ENCODE data around the gene SCYL1. TPM values are rescaled to one million over a fixed set of nuclear protein-coding genes. Genes with fewer than 3 reads are reported as not detected.
A peak's percentile ranks its signal among the peaks of the same experiment; 100 is the strongest.

SCYL1 gene
- total RNA-seq, 1 experiment from 2014 or later, result 54.7 TPM

GRCh38 chr11:65553301-65554001 lies 28.6 kb downstream of the SCYL1 start:
- H3K4me1 ChIP-seq (ENCODE audit: insufficient read depth, low read length), result peaks cover 8% of the 10 kb centered on the region; the same call in 1 of the 2 replicates
- Mint-ChIP-seq H3K4me1 (peaks cover 43 to 55% of the 10 kb centered on the region in 2 experiments), H3K9me3 (no peaks in the 10 kb centered on the region; a peak in 1 of 5 replicates), H3K36me3 (ENCODE audit: insufficient read depth in 1 of 3, low read depth in 3 of 3) (no peaks in the 10 kb centered on the region), H3K27ac (no peak overlapping the region), H3K4me3 (peak overlapping the region; percentile 42 to 58; a peak in 4 of 5 replicates), H3K27me3 (ENCODE audit: low read depth) (peaks cover 66% of the 10 kb centered on the region)
- peak overlapping the region; percentile 49 for H3K4me2 ChIP-seq (ENCODE audit: insufficient read depth, insufficient read length, low read length)
- H3K14ac ChIP-seq (ENCODE audit: insufficient read depth, low read length), result no peak overlapping the region
- no peaks in the 10 kb centered on the region for H3K79me1 ChIP-seq (ENCODE audit: insufficient read depth, low read depth, low read length, poor library complexity, severe bottlenecking)
- H2AFZ ChIP-seq (ENCODE audit: low read length), result no peak overlapping the region
- no peaks in the 10 kb centered on the region for H3K23me2 ChIP-seq (ENCODE audit: insufficient read length, low read depth, low read length, poor library complexity, severe bottlenecking)
- H3K27me3 ChIP-seq (ENCODE audit: insufficient read depth, low read length), result no peaks in the 10 kb centered on the region; the same call in 1 of the 2 replicates
- H4K91ac ChIP-seq (ENCODE audit: insufficient read length, low read depth, low read length), result no peak overlapping the region
- no peaks in the 10 kb centered on the region for H4K20me1 ChIP-seq (ENCODE audit: control insufficient read depth, insufficient read depth, insufficient read length)
- H3K23ac ChIP-seq (ENCODE audit: insufficient read length, low read depth, low read length), result no peak overlapping the region
- H2AK5ac ChIP-seq (ENCODE audit: insufficient read length, low read length), result no peak overlapping the region
- no peak overlapping the region for H4K5ac ChIP-seq (ENCODE audit: insufficient read length, low read depth, low read length)
- no peaks in the 10 kb centered on the region for H3K79me2 ChIP-seq (ENCODE audit: insufficient read depth, low read length)
- peak; percentile 91 for DNase-seq
- H3K27ac ChIP-seq (ENCODE audit: insufficient read length, low read depth, low read length), result no peak overlapping the region
- H2BK15ac ChIP-seq (ENCODE audit: low read depth, low read length), result no peak overlapping the region
- no peak overlapping the region for H2BK5ac ChIP-seq (ENCODE audit: insufficient read length, low read length)
- no peak overlapping the region for H3T11ph ChIP-seq (ENCODE audit: low read length)
- H3K9me3 ChIP-seq (ENCODE audit: control insufficient read depth, low read depth, low read length), result no peaks in the 10 kb centered on the region
- no peak overlapping the region for H3K4ac ChIP-seq (ENCODE audit: low read depth, low read length)
- no peak overlapping the region for H3K9ac ChIP-seq (ENCODE audit: extremely low read depth, insufficient read length, low read length)
- H4K8ac ChIP-seq (replicated peaks; ENCODE audit: insufficient read length, low read depth, low read length), result no peak overlapping the region
- TF ChIP-seq, protein P1, sequence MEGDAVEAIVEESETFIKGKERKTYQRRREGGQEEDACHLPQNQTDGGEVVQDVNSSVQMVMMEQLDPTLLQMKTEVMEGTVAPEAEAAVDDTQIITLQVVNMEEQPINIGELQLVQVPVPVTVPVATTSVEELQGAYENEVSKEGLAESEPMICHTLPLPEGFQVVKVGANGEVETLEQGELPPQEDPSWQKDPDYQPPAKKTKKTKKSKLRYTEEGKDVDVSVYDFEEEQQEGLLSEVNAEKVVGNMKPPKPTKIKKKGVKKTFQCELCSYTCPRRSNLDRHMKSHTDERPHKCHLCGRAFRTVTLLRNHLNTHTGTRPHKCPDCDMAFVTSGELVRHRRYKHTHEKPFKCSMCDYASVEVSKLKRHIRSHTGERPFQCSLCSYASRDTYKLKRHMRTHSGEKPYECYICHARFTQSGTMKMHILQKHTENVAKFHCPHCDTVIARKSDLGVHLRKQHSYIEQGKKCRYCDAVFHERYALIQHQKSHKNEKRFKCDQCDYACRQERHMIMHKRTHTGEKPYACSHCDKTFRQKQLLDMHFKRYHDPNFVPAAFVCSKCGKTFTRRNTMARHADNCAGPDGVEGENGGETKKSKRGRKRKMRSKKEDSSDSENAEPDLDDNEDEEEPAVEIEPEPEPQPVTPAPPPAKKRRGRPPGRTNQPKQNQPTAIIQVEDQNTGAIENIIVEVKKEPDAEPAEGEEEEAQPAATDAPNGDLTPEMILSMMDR (conservative IDR thresholded peaks at IDR 0.05), result no peak
- no peak overlapping the region for H3K56ac ChIP-seq (ENCODE audit: insufficient read length, low read depth, low read length)
- WGBS (ENCODE audit: extremely low coverage, insufficient read length, low lambda C conversion rate), result no CpG with 5 or more reads among the region's 37 CpGs
- H2BK120ac ChIP-seq (ENCODE audit: low read depth, low read length, poor library complexity, severe bottlenecking), result no peak overlapping the region
- no peak overlapping the region for H2BK20ac ChIP-seq (ENCODE audit: low read depth, low read length, poor library complexity, severe bottlenecking)
- no peak overlapping the region for H2BK12ac ChIP-seq (ENCODE audit: insufficient read length, low read depth, low read length)
- H3K18ac ChIP-seq (ENCODE audit: insufficient read length, low read depth, low read length), result no peak overlapping the region
